Hepatic stellate cell (primary cell): Measurements from ENCODE around the gene HYPK.

ENCODE experiments used
- DNase-seq: peaks from one replicate; pipeline ENCODE4 v3.0.0; 2011; ENCODE audit warnings: low spot score

Gene HYPK, protein sequence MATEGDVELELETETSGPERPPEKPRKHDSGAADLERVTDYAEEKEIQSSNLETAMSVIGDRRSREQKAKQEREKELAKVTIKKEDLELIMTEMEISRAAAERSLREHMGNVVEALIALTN

DNA sequence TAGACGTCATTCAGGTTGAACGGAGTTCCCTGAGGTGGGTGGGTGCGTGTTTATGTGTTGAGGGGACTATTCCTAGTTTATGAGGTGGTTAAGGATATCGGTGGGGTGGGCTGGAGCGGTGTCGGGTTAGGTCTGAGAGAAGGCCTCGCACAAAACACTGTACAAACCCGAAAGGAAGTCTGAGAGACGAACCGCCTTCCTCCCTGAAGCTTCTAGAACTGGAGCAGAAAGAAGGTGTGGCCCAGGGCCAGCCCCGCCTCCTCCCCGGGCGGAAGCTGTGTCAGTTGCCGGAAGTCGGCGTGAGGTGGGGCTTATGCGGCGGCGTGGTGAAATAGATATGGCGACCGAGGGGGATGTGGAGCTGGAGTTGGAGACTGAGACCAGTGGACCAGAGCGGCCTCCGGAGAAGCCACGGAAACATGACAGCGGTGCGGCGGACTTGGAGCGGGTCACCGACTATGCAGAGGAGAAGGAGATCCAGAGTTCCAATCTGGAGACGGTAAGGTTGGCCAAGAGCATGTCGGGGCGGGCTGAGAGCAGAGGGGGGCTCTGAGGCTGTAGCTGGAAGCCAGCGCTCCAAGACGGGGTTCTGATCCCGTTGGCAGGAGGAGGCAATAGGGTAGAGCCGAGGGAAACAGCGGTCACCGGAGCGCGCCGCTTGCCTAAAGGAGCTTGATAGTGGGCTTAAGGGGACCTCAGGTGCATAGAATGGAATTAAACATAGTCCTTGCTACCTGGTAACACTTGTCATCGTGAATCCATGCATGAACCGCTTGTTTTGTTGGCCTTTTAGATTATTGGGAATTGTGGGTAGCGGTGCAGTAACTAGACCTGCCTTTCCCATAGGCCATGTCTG, at the start of gene HYPK:
HYPK (plus strand) TSS at position 314 of the 856 bp plus-strand sequence; CDS start at position 338, 24 bp downstream.
- peak; percentile 85 for DNase-seq

DNA sequence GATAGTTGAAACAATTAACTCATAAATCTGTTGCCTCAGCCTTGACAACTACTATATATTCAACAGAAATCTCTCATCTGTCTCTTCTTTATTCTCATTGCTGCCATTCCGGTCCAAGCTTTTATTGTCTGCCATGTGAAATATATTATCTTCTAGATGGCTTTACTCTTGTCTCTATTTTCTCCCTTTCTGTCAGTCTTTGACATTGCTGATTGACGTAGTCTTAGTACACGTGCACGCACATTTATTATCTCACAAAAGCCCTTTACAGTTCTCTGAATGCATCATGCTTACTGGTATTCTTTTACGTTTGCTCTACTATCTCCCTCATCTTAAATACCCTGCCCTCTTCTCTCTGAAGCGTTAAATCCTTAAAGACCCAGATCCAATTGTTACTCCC, 48.5 kb upstream of the HYPK start:
- no peak for DNase-seq

DNA sequence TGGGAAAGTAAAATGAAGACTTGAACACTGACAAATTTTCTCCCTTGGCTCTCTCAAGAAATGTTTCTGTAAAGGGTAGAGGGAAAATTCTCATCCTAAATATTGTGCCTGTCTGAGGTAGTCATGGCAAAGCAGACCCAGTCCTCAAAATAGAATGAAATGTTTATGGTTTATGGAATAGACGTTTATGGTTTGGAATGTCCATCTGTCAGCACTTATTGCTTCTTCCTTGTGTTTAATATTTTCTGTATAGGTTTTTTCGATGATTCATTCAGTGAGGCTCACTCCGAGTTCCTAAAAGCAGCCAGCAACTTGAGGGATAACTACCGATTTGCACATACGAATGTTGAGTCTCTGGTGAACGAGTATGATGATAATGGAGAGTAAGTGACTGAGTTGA, 37.6 kb upstream of the HYPK start:
- DNase-seq = peak; percentile 45

DNA sequence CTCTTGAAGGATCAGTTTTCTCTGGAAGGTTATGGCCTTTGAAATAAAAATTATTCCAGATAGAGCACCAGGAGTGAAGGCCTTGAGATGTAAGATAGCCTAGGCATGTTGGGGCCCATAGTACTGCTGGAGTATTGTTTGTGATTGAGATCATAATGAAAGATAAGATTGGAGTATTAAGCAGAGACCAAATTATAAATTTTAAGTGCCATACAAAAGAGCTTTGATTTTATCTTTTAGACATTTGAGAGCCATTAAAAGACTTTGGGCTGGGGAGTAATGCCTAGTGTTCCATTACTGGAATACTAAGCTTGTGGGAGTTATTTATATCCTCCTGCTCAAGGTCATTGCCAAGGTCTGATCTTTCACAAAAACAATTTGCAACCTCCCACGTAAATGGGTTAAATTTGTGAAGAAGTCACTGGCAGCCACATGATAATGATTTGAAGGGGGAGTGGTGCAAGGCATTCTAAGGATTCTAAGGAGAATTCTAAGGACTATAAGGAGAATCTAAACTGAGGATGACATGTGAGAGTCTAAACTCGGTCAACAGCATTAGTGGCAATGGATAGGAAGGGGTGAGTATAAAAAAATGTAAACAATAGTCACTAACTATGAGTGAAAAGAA, 36.5 kb upstream of the HYPK start:
- no peak for DNase-seq

DNA sequence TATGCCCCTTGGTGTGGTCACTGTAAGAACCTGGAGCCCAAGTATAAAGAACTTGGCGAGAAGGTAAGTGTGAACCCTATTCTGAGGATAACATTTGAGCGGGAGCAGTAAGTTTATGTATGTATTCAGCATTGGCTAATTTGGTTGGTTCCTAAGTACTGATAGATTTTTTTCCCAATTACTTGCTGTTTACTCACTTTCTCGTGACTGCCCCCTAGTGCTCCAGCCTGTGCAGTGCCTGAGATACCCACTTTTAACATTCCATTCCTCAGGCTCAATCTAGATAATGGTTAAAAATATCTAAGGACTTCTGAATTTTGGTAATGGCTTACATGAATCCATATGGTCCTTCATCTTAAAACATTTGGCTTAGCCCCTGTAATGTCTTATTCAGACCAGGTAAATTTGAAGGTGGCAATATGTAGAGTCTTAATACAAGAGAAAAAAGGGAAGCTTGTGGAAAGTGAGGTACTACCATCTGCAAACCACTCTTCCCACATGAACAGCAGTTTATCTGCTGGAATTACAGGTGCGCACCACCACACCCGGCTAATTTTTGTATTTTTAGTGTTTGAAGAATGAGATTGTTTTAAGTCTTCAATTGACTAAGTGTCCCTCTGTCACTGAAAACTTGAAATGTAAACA, 30.7 kb upstream of the HYPK start:
- peak; percentile 59 for DNase-seq

DNA sequence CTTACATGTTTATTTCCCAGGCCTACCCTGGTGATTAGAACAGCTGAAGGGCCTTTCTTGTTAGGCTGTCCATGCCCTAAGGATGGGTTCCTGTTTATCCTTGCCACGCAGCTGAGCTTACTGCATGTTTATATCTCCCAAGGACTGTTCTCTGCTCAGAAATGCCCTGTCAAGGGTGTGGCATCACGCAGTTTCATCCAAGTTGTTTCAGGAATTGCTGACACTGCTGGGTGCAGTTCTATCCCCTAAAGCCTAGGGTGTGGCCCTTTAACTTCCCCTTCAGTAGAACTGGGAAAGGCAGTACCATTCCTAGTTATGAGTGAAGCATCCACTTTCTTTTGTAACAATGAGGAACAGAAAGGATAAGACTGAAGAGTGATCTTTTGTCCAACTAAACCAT, 28.6 kb upstream of the HYPK start:
- no peak for DNase-seq

DNA sequence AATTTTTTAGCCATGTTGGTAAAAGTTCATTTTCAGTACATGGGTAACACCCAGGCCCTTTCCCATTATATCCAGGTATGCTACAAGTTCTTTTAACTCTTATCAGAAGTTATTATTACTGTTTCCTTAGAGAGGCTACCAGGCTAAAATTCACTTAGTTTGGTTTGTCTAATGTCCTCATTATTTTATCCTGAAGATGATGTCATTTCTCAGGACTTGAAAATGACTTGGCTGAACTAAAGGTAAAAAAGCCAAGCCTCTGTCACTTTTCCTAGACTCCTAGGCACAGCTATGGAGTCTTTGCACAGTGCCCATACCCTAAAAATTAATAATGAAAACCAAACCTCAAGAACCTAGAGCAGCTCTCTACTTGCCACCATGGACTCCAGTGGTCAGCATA, 27.8 kb upstream of the HYPK start:
- DNase-seq = no peak

DNA sequence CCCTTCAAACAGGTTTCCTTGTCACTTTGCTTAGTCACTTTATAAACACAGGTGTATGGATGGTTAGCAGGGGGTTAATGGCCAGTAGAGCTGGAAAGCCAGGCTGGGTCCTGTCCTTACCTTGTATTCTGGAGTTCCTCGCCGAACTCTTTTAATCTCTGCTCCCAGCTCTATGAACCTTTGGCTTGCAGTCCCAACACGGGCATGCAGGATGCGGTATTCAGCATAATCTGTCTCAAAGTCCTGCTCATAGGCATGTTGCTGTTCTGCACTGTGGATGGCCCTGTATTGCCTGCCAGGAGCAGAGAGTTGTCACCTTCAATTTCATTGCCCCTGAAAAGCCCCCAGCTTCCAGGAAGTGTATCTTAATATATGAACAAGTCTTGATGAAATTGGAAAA, 26.3 kb upstream of the HYPK start:
- DNase-seq = no peak

DNA sequence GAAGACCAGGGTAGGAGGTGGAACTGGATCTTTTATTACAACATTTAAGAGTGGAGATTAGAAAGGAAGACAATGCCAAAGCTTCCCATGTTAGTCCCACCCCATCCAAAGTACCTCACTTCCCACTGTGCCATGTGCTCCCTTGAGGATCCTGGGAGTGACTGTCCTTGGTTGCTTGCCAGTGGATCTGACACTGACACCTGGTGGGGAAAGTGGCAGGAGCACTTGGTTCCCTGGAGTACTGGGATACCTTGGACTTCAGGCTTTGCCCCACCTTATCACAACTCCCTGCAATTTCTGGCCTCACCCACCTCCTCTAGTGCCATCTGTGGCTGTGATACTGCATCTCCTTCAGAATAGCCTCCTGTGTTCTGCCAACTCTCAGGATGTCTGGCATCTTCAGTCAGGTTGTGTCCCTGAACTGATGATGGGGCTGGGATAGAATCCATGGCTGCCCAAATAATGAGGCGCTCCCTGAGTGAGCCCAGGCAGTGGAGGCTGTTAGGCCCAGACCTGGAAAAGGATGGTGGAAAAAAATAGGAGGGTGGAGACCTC, 24.9 kb upstream of the HYPK start:
- DNase-seq = no peak

DNA sequence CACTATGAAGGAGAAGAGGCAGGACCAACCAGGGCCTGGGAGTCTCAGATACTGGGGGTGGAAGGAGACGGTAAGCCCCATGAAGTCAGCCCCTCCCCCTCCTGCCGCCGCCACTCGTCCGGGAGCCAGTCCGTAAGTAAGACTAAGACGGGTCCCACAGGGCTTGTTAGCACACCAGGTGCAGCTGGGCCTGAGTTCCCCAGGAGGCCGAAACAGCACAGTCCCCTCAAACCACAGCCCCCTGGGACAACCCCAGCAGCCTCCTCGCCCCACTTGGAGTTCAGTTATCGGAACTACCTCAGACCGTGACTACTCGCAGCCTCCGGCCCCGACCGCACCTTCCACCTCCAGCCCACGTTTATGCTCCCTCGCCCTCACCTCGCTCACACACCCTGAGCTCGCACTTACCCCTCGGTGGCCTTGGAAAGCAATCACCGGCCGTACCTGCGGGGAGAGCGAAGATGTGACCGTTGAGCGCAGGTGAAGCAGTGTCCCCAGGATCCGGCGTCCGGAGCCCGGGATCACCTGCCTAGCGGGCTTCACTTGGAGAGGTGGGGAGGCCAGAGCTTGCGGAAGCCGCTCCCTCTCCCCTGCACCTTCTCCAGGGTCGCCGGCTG, 24.2 kb upstream of the HYPK start:
- DNase-seq = no peak

DNA sequence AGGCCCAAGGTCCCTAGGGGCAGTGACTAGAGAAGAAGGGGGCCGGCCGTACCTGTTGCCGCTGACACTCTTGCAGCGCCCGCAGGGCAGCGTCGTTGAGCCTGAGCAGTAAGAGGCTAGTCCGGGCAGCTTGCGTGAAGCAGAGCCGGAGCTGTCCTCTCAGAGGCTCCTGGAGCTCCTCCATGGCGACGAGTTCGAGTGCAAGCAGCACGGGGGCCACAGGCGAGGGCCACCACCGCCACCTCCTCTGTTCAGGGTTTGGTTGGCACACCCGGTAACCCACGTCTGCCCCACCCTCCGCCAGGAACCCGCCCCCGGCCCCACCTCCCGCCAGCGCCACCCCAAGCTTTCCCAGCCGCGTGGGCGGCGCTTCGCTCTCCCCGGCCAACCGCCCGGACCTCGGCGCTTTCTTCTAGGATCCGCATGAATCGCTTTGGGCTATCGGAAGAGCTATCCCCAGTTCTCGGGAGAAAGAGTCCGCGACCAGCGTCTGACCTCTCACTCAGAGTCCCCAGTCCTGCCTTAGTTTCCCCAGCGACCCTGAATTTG, 23.6 kb upstream of the HYPK start, which contains the start of gene ELL3:
ELL3 (minus strand) TSS at position 249 of the 549 bp plus-strand sequence; CDS start at position 184, 65 bp downstream.
- DNase-seq = peak; percentile 66

DNA sequence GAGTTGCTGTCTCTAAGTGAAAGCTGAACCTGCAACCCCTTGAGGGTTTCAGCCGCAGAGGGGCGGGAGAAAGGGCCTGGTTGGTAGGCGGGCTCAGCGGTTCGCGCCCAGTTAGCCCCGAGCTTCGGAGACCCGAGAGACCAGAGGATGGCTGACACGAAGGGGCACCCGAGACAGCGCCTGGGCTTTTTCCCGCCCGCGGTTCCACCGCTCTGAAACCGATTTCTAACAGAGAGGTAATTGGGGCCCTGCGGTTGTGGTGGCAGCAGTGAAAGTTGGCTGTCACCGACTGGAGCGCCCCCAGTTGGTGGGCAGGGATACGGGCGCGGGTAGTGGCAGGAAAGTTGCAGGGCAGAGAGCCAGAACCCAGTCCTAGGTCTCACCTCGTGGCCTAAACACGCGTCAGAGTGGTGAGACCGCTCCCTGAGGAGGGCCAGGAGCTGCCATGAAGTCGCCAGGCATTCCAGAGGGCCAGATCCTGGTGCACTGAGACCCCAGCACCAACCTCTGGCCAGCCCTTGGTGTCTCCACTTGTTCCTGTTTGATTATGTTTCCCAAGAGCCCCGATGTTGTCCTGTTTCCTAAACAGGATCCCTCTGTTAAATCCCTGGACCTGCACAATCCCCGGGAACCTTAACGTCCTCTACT, 23.0 kb upstream of the HYPK start:
- peak; percentile 70 for DNase-seq

DNA sequence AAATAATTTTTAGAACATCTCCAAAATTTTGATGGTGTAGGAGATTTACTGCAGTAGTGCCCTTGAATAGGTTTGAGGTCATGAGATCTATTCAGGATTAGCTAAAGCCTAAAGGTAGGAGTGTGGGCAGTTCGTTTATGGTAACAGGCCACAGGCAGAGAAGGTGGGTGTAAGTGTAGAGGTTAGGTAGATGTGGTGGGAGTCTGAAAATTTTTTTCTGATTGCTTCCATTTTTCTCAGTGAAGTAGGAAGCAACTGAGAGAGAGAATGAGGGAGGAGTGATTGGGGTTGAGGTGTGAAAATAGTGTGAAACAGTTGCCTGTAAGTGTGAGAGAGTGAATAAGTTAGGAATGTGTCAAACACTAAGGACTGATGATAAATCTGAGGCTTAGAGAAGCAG, 21.4 kb upstream of the HYPK start:
- DNase-seq = no peak

DNA sequence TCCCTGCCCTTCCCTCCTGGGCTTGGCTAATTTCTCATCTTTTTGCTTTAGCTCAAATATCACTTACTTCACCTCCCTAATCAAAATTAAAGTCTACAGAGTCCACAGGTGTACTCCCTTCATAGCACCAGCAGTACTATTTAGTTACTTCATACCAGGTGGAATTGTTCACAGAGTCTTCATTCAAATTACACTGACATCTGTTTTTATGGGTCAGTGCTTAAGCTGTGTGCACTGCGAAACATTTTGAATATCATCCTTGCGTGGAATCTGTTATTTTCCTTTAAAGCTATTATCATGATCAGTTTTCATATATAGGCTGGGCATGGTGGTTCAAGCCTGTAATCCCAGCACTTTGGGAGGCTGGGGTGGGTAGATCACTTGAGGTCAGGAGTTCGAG, 11.0 kb upstream of the HYPK start:
- no peak for DNase-seq

DNA sequence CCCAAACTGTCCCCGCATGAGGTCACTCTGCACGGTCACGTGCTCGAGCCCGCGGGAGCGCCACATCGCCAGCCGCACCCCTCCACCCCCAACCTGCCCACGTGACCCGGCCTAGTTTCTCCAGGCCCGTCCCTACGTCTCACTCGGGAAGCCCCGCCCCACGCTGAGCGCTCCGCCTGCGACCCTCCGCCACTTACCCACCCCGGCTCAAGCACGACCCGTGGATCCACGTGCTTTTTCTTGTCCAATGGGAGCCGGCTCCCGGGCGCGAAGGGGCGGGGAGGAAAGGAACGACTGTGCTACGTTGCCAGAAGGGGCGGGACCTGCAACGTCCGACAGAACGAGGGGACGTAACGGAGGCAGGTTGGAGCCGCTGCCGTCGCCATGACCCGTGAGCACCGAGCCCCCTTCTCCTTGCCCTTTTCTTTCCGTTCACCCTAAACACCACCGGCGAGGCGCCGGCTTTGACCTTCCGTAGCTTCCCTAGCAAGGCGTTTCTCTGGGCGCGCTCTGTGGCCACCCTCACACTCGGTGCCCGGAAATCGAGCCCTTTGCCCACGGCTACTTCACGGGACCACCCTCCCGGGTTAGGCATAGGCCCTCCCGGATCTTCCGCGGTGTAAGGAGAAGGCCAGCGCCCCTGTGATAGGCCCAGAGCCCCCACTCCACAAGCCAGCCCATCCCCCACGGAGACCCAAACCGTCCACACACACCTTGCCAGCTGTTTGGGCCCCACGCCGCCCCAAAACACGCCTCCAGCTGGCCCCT, 8.2 kb upstream of the HYPK start, which contains the start of gene SERF2:
SERF2 (plus strand) TSS at position 328 of the 768 bp plus-strand sequence; CDS start at position 385, 57 bp downstream.
- DNase-seq = peak; percentile 100

DNA sequence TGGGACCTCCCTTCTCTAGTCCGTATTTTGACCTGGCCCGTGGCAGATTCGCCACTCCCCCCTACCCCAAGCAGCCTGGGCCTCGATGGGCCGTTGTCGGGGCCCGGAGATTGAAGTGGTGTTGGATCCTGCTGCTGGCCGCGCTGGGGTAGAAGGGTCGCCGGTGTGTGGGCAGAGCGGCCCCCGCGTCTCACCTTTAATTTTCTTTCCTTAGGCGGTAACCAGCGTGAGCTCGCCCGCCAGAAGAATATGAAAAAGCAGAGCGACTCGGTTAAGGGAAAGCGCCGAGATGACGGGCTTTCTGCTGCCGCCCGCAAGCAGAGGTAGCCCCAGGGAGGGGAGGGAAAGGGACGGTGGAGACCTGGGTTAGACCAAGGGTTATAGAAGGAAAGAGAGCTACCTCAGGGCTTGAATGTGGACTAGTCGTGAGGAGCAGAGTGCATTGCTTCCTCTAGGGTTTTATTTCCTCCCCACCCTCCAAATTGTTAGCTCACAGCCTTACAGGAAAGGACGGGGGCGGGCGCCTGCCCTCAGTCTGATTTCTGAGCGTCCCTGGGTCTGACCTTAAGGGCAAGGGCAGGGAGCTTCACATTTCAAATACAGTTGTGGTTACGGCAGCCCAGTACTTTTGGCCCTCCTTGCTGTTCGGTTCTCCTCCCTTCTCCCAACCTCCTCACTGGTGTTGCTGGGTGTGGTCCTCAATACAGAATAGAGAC, 7.5 kb upstream of the HYPK start:
- peak; percentile 70 for DNase-seq

DNA sequence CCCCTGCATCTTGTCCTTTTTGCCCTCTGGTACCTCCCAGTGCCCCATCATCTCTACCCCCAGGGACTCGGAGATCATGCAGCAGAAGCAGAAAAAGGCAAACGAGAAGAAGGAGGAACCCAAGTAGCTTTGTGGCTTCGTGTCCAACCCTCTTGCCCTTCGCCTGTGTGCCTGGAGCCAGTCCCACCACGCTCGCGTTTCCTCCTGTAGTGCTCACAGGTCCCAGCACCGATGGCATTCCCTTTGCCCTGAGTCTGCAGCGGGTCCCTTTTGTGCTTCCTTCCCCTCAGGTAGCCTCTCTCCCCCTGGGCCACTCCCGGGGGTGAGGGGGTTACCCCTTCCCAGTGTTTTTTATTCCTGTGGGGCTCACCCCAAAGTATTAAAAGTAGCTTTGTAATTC, 6.8 kb upstream of the HYPK start:
- no peak for DNase-seq

DNA sequence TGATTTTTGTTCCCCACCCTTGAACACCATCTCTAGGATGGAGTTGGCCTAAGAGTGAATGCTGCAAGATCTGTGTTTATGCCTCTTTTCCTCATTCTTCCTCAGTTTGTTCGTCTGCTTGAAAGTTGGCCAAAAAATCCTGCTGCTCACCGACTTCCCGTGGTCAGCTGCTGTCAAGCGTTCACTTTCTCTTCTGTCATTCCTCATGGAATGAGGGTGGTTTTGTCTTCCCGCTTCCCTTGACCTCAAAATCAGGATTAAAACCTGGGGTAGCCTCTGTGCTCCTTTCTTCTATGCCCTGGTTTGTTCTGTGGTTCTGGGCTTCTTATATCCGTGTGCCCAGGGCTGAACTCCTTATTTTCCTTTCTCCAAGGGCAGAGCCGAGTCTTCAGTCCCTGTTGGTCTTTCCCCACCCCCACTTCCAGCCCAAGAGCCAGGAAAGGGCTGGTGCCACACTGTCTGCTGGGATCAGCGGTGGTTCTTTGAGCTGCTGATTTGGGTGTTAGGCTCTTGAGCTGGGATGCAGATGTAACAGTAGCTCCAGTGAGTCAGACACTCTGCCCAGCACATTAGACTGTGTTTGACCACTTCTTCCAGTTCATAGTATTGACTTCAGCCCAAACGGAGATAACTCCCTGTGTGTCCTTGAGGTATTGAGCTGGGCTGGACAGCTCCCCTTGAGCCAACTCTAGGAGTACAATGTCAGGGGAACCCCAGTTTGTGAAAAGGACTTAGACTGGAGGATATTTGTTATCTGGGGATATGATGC, 5.9 kb upstream of the HYPK start:
- DNase-seq = no peak

DNA sequence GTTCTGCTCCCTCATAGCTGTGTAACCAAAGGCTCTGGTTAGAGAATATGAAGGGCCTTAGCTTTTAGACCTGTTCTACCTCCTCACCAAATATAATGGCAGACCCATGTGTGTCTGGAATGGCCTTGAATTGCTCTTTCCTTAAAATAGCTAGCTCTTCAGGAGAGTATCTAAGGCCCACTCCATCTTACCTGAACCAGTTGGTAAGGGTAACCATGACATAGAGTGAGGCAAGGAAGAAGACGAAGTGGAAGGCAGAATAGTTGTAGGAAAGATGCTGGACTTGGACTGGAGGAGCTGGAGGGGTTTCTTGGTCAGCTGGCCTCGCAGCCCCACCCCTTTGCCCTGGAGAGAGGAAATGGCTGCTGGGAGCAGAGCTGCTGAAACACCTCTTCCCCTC, 5.2 kb upstream of the HYPK start:
- no peak for DNase-seq
